ENCODE measurements around the gene PTPRR.

PTPRR gene

GRCh38 chr12:70648831-70649230 is 271.7 kb downstream of the PTPRR start:
- peak; percentile 77 for DNase-seq (ENCODE audit: low read depth)
- H3K4me3 ChIP-seq (ENCODE audit: control insufficient read depth, low read depth, low read length), result no peak overlapping the region
- TF ChIP-seq CTCF (conservative IDR thresholded peaks at IDR 0.05; ENCODE audit: control insufficient read depth, insufficient read depth, low read depth, low read length), result no peak

- TF ChIP-seq CTCF (conservative IDR thresholded peaks at IDR 0.05; ENCODE audit: control insufficient read depth, insufficient read depth, low read depth, low read length), result no peak
- peak; percentile 11 for DNase-seq (ENCODE audit: low read depth)
- H3K4me3 ChIP-seq (ENCODE audit: control insufficient read depth, low read depth, low read length), result no peak overlapping the region
These were observed 272.3 kb downstream of the PTPRR start for GRCh38 chr12:70648191-70648590.

- no peak overlapping the region for H3K4me3 ChIP-seq (ENCODE audit: control insufficient read depth, low read depth, low read length)
- TF ChIP-seq CTCF (conservative IDR thresholded peaks at IDR 0.05; ENCODE audit: control insufficient read depth, insufficient read depth, low read depth, low read length), result no peak
- DNase-seq (ENCODE audit: low read depth), result peak; percentile 62
These were observed 273.7 kb downstream of the PTPRR start for GRCh38 chr12:70646850-70647249.

- DNase-seq (ENCODE audit: low read depth), result peak; percentile 81
- H3K4me3 ChIP-seq (ENCODE audit: control insufficient read depth, low read depth, low read length), result no peak overlapping the region
- TF ChIP-seq CTCF (conservative IDR thresholded peaks at IDR 0.05; ENCODE audit: control insufficient read depth, insufficient read depth, low read depth, low read length), result no peak
These were observed 274.8 kb downstream of the PTPRR start for GRCh38 chr12:70645494-70646317.

- TF ChIP-seq CTCF (conservative IDR thresholded peaks at IDR 0.05; ENCODE audit: control insufficient read depth, insufficient read depth, low read depth, low read length), result no peak
- no peak for DNase-seq (ENCODE audit: low read depth)
- H3K4me3 ChIP-seq (ENCODE audit: control insufficient read depth, low read depth, low read length), result no peak overlapping the region
These were observed 275.7 kb downstream of the PTPRR start for GRCh38 chr12:70644861-70645260.

GRCh38 chr12:70643939-70644338 is 276.6 kb downstream of the PTPRR start:
- TF ChIP-seq CTCF (conservative IDR thresholded peaks at IDR 0.05; ENCODE audit: control insufficient read depth, insufficient read depth, low read depth, low read length), result no peak
- DNase-seq (ENCODE audit: low read depth), result no peak
- H3K4me3 ChIP-seq (ENCODE audit: control insufficient read depth, low read depth, low read length), result no peak overlapping the region

All from fibroblast of mammary gland (primary cell).